GM21717 (cell line): Measurements from ENCODE around the gene TBC1D23.
"Not testable (repeated sequence)": the region's sequence is repeated elsewhere in the genome, so short reads cannot be mapped to it uniquely, and the experiment has no call there.

Source experiments
- ATAC-seq: cut with Tn5 transposase; IDR thresholded peaks from one replicate; pipeline ENCODE4 v1.9.1; 2021; ENCODE audit warnings: mild to moderate bottlenecking, moderate library complexity; ENCODE audit not compliant: unreplicated experiment

TBC1D23 gene

DNA sequence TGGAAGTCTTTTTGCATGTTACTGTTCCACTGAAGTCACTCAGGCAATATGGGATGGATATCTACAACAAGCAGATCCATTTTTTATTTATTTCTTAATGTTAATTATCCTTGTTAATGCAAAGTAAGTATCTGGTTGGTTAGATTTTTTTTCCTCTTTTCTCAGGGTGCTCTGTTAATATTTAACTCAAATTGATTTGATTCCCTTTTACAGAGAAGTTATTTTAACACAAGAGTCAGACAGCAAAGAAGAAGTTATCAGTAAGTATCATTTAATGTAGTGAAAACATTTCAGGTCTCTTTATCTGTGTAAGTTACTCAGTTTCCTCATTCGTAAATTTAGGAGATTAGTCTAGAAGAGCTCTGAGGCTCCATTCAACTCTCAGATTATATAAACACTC is 34.3 kb downstream of the TBC1D23 start:
- no peak for ATAC-seq

- ATAC-seq, result no peak
Observed at GRCh38 chr3:100297784-100298183, 37.0 kb downstream of the TBC1D23 start.

- ATAC-seq, result no peak
Observed at GRCh38 chr3:100299016-100299415, 38.2 kb downstream of the TBC1D23 start.

GRCh38 chr3:100306695-100307094 is 45.9 kb downstream of the TBC1D23 start:
- ATAC-seq, result no peak

DNA sequence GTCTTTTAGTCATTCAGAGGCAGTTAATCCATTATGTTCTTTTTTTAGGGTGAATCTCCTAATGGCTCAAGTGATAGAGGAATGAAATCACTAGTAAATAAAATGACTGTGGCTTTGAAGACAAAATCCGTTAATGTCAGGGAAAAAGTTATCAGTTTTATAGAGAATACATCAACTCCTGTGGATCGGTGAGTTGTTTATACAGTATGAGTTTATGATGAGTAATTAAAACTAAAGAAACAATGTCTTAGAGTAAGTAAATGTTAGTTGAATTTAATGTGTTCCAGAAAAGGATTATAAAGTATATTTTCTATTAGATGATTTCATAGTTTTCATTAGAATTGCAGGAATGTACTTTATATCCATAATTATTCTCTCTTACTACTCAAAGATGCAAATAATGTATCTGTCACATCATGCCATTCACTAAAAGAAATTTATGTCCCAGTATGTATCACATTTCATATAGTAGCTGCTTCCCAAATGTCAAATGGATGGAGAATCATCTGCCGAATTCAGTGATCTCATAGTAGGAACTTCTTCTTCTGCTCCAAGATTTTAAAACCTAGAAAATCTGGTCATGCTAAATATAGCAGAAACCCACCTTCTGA is 49.7 kb downstream of the TBC1D23 start:
- no peak for ATAC-seq

- no peak for ATAC-seq
Observed at GRCh38 chr3:100311011-100311410, 50.2 kb downstream of the TBC1D23 start.

- ATAC-seq, result peak; percentile 66
Observed at GRCh38 chr3:100316641-100317069, 55.9 kb downstream of the TBC1D23 start.

- ATAC-seq, result peak; percentile 79
Observed at GRCh38 chr3:100317912-100318311, 57.1 kb downstream of the TBC1D23 start.

DNA sequence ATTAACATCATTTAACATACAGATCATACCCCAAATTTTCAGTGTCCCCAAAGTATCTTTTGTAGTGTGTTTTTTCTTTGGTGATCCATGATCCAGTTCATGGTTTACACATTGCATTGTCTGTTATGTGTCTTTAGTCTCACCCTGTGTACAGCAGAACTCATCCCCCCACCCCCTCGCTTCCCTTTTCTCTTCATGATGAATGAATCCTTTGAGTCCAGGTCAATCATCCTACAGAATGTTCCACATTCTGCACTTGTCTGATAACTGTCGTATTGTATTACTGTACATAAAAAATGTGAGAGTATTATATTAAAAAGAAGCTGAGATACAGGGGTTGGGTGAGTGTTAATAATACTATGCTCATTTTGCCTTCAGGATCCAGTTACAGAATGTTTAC is 59.2 kb downstream of the TBC1D23 start:
- no peak for ATAC-seq

DNA sequence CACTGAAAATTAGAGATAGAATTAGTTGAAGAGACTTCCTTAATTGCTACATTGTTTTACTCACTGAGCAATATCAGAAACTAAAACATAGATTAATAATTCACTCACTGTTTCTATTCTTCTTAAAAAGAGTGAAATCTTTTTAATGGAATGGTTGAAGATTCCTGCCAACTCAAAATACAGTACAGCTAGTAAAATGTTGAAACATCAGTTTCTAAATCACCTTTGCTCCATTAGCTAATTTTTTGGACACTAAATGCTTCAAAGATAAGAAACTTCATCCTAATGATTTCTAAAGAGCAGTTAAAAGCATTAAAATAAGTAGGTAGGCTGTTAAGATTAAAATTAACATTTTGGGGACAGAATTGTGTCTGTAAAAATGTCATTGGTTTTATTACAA is 63.3 kb downstream of the TBC1D23 start:
- ATAC-seq, result no peak

GRCh38 chr3:100325827-100326226 is 65.0 kb downstream of the TBC1D23 start:
- no peak for ATAC-seq

DNA sequence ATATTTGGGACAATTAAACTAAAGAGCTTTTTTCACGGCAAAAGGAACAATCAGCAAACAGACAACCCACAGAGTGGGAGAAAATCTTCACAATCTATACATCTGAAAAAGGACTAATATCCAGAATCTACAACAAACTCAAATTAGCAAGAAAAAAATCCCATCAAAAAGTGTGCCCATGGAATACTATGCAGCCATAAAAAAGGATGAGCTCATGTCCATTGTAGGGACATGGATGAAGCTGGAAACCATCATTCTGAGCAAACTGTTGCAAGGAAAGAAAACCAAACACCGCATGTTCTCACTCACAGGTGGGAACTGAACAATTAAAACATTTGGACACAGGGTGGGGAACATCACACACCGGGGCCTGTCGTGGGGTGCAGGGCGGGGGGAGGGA is 66.6 kb downstream of the TBC1D23 start:
- not testable (repeated sequence) for ATAC-seq

GRCh38 chr3:100329800-100330489 is 69.2 kb downstream of the TBC1D23 start:
- no peak for ATAC-seq

DNA sequence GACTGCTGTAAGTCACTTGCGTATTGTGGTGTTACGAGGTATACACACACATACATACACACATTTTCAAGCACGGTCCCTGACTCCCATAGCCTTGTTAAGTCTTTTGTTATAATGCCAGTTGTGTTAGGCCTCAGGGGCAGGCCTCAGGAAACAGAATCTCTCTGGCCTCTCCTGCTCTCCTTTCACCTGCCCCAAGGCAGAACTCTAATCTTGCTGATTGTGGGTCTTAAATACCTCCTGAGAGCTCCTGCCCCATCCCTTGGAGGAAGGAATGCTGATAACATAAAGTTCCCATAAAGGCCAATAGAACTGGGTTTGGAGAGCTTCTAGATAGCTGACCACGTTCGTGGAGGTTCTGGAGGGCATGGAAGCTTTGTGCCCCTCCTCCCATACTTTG is 69.9 kb downstream of the TBC1D23 start:
- no peak for ATAC-seq

GRCh38 chr3:100331660-100332059 is 70.9 kb downstream of the TBC1D23 start:
- no peak for ATAC-seq

- ATAC-seq, result no peak
Observed at GRCh38 chr3:100333051-100333450, 72.3 kb downstream of the TBC1D23 start.

- ATAC-seq, result peak; percentile 24
Observed at GRCh38 chr3:100333970-100334487, 73.2 kb downstream of the TBC1D23 start.

- peak; percentile 95 for ATAC-seq
Observed at GRCh38 chr3:100334488-100335351, 73.9 kb downstream of the TBC1D23 start, which contains the start of gene NIT2. TSS of gene NIT2 (plus strand) at chr3:100334757. CDS start at chr3:100334792, 35 bp downstream.

DNA sequence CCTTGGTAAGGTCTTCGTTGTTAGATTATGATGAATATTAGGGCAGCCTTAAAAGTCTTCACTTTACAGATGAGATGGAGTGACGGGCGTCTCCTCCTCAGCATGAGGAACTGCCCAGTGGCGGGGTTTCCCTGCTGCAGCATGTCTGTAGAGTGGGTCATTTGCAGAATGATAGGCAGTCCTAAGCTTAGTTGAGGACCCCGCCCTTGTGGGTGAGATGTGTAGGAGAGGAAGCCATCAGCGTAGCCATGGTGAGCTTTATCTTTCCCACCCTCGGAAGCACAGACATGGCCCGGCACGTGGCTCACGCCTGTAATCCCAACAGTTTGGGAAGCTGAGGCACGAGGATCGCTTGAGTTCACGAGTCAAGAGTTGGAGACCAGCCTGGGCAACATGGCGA is 74.6 kb downstream of the TBC1D23 start:
- ATAC-seq, result peak; percentile 48

DNA sequence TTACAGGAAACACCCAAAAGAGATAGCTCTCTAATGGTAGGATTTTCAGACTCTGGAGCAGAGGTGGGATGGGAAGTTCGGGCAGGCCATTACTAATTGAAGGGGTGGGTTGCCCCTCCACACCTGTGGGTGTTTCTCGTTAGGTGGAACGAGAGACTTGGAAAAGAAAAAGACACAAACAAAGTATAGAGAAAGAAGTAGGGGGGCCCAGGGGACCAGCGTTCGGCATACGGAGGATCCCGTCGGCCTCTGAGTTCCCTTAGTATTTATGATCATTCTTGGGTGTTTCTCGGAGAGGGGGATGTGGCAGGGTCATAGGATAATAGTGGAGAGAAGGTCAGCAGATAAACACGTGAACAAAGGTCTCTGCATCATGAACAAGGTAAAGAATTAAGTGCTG is 75.4 kb downstream of the TBC1D23 start:
- ATAC-seq, result not testable (repeated sequence)

DNA sequence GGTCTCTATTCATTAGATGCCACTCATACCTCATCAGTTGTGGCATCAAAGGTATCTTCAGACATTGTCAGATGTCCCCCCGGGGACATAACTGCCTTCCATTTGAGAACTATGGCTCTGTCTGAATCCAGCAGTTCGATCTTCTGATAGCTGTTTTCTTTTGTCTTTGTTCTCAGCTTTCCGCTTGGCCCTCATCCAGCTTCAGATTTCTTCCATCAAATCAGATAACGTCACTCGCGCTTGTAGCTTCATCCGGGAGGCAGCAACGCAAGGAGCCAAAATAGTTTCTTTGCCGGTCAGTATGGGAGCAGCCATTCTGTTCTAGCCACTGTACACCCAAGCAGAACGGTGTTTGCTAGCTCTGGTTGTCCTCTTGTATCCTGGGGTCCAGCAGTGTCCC is 78.1 kb downstream of the TBC1D23 start:
- no peak for ATAC-seq
